Thoracic aorta (tissue), 2 donors: ENCODE results near the gene GTF2B. TPM values are rescaled to one million over a fixed set of nuclear protein-coding genes. Genes with fewer than 3 reads are reported as not detected.

ENCODE experiments used
- ATAC-seq: fragments of 150-250 bp; one replicate; pipeline ENCODE4 v1.8.0; 2017; ENCODE audit warnings: low read depth; ENCODE audit not compliant: insufficient number of reproducible peaks, low FRiP score
- DNase-seq: peaks from one replicate; pipeline ENCODE4 v3.0.0-alpha.2; 2020; ENCODE audit warnings: low spot score
- H3K27ac ChIP-seq, 2 donors: fragments of 200-600 bp; sonication (generic); 1 replicate in 1 of 2; 2 replicates in 1 of 2; pipeline ENCODE4 v1.5.1; 2016; ENCODE audit warnings: mild to moderate bottlenecking in 2 of 2, moderate library complexity in 2 of 2
- H3K27me3 ChIP-seq: fragments of 200-600 bp; sonication (generic); replicated peaks from 2 replicates; pipeline ENCODE4 v1.6.0; 2016; ENCODE audit warnings: mild to moderate bottlenecking; ENCODE audit not compliant: insufficient read depth
- H3K36me3 ChIP-seq: fragments of 200-600 bp; sonication (generic); one replicate; pipeline ENCODE4 v1.5.1; 2016
- H3K4me1 ChIP-seq, 2 donors: fragments of 200-600 bp; sonication (generic); 1 replicate in 1 of 2; 2 replicates in 1 of 2; pipeline versions ENCODE4 v1.5.1 to v1.6.0; 2016; ENCODE audit warnings: low read depth in 2 of 2, mild to moderate bottlenecking in 1 of 2; ENCODE audit not compliant: control insufficient read depth in 1 of 2
- H3K4me3 ChIP-seq: fragments of 200-600 bp; sonication (generic); 2 replicates; pipeline ENCODE4 v1.5.1; 2016; ENCODE audit warnings: mild to moderate bottlenecking
- H3K9me3 ChIP-seq: fragments of 200-600 bp; sonication (generic); 2 replicates; pipeline ENCODE4 v1.5.1; 2016
- CTCF ChIP-seq: fragments of 200-600 bp; sonication (generic); IDR thresholded peaks from one replicate; pipeline ENCODE4 v1.5.1; 2019; ENCODE audit warnings: antibody characterized with exemption
- total RNA-seq, 2 donors: library from RNA; depleted of rRNA; stranded (reverse); fragments of >200 nt; gene quantifications; one replicate each; pipeline versions ENCODE4 v1.1.0 to v1.2.3, GENCODE V29; 2016

GTF2B gene
- total RNA-seq, 2 donors from 2014 or later, result 17.3 to 27.4 TPM

GRCh38 chr1:88891951-88892340 is 579 bp upstream of the GTF2B start:
- TF ChIP-seq CTCF, result no peak
- Histone ChIP-seq H3K4me1 (peaks cover 18 to 31% of the 10 kb centered on the region in 2 donors), H3K9me3 (no peaks in the 10 kb centered on the region), H3K4me3 (peak overlapping the region; percentile 99), H3K27me3 (no peaks in the 10 kb centered on the region), H3K36me3 (no peaks in the 10 kb centered on the region), H3K27ac (peak overlapping the region; percentile 92)
- DNase-seq, result no peak
- no peak for ATAC-seq

GRCh38 chr1:88890791-88891317 is 513 bp downstream of the GTF2B start:
- ATAC-seq (peak; percentile 31), DNase-seq (no peak)
- no peaks in the 10 kb centered on the region for H3K36me3 ChIP-seq
- no peak for TF ChIP-seq CTCF
- peak overlapping the region; percentile 92 for H3K27ac ChIP-seq
- H3K4me1 ChIP-seq, result peaks cover 18 to 31% of the 10 kb centered on the region in 2 donors
- no peaks in the 10 kb centered on the region for H3K27me3 ChIP-seq
- peak overlapping the region; percentile 99 for H3K4me3 ChIP-seq
- no peaks in the 10 kb centered on the region for H3K9me3 ChIP-seq

GRCh38 chr1:88890131-88890530 is 1.2 kb downstream of the GTF2B start:
- Histone ChIP-seq H3K27ac (no peak overlapping the region), H3K9me3 (no peaks in the 10 kb centered on the region), H3K27me3 (no peaks in the 10 kb centered on the region), H3K36me3 (no peaks in the 10 kb centered on the region), H3K4me3 (peak overlapping the region; percentile 99), H3K4me1 (peaks cover 18 to 31% of the 10 kb centered on the region in 2 donors)
- DNase-seq (no peak), ATAC-seq (no peak)
- TF ChIP-seq CTCF, result no peak

GRCh38 chr1:88888750-88889149 is 2.6 kb downstream of the GTF2B start:
- H3K4me1 ChIP-seq, result peaks cover 18 to 31% of the 10 kb centered on the region in 2 donors
- H3K27ac ChIP-seq, result no peak overlapping the region
- no peaks in the 10 kb centered on the region for H3K27me3 ChIP-seq
- no peaks in the 10 kb centered on the region for H3K36me3 ChIP-seq
- TF ChIP-seq CTCF, result no peak
- no peak for ATAC-seq
- no peaks in the 10 kb centered on the region for H3K9me3 ChIP-seq
- no peak overlapping the region for H3K4me3 ChIP-seq
- no peak for DNase-seq

GRCh38 chr1:88885933-88886332 is 5.4 kb downstream of the GTF2B start:
- DNase-seq (no peak), ATAC-seq (no peak)
- Histone ChIP-seq H3K4me3 (no peak overlapping the region), H3K9me3 (no peaks in the 10 kb centered on the region), H3K27ac (no peak overlapping the region), H3K27me3 (no peaks in the 10 kb centered on the region), H3K4me1 (peaks cover 18 to 29% of the 10 kb centered on the region in 2 donors), H3K36me3 (no peaks in the 10 kb centered on the region)
- no peak for TF ChIP-seq CTCF
